Measurements from ENCODE around the gene ZC3H12D. TPM values are rescaled to one million over a fixed set of nuclear protein-coding genes. Genes with fewer than 3 reads are reported as not detected.

Gene ZC3H12D
- total and polyA plus RNA-seq, 2 of the 13 experiments (the other 11 are each of a cell fraction or from before 2014, with no cell fraction given): 1.2 to 2.7 TPM

GRCh38 chr6:149400050-149400449 is 84.8 kb downstream of the ZC3H12D start, which contains the start of gene SUMO4 (continued):
- TF ChIP-seq GRHL1 (CRISPR knock-in tag; conservative IDR thresholded peaks at IDR 0.05) (no peak), ZNF782 (CRISPR knock-in tag; IDR thresholded peaks at IDR 0.05; ENCODE audit: borderline replicate concordance) (no peak), YEATS2 (CRISPR knock-in tag; IDR thresholded peaks at IDR 0.05; ENCODE audit: borderline replicate concordance) (no peak), PCBP2 (optimal IDR thresholded peaks at IDR 0.05; ENCODE audit: low read depth, low read length, poor library complexity, severe bottlenecking) (no peak)

GRCh38 chr6:149397384-149397783 is 87.4 kb downstream of the ZC3H12D start:
- H3K4me3 ChIP-seq (replicated peaks in 1 of 3; ENCODE audit: insufficient read depth in 1 of 3, low read depth in 2 of 3, low read length in 3 of 3): no peak overlapping the region
- CTCF ChIA-PET (ENCODE audit: low intra/inter-chr PET ratio, low total read pairs): no interaction called here
- no peak overlapping the region for H3K9ac ChIP-seq (ENCODE audit: insufficient read depth, low read depth, low read length)
- intact Hi-C loops (cut with micrococcal nuclease; ENCODE audit: unreplicated experiment): no loop called here
- in situ Hi-C loops (cut with HindIII; ENCODE audit: extremely low pct_ligation_motif_present, low pct_unique_long_range_greater_than_20kb): no loop called here
- no peak for DNase-seq (ENCODE audit: low spot score)
- no peak for TF ChIP-seq BATF2 (CRISPR knock-in tag; IDR thresholded peaks at IDR 0.05)
- no peak for TF ChIP-seq ZNF121 (CRISPR knock-in tag; IDR thresholded peaks at IDR 0.05)
- TF ChIP-seq ZNF776 (CRISPR knock-in tag; IDR thresholded peaks at IDR 0.05): no peak
- no peak for TF ChIP-seq GFI1 (CRISPR knock-in tag; IDR thresholded peaks at IDR 0.05; ENCODE audit: borderline replicate concordance)
- TF ChIP-seq SP140L (CRISPR knock-in tag; IDR thresholded peaks at IDR 0.05; ENCODE audit: borderline replicate concordance): no peak
- TF ChIP-seq GATAD1 (CRISPR knock-in tag; IDR thresholded peaks at IDR 0.05): no peak
- no peak for TF ChIP-seq POGZ (CRISPR knock-in tag; IDR thresholded peaks at IDR 0.05)
- TF ChIP-seq SAP130 (CRISPR knock-in tag; IDR thresholded peaks at IDR 0.05; ENCODE audit: low read depth): no peak
- TF ChIP-seq BRF2 (CRISPR knock-in tag; IDR thresholded peaks at IDR 0.05): no peak
- no peak for TF ChIP-seq ZNF589 (CRISPR knock-in tag; conservative IDR thresholded peaks at IDR 0.05)
- TF ChIP-seq SALL1 (CRISPR knock-in tag; IDR thresholded peaks at IDR 0.05): no peak
- no peak overlapping the region for H2AFZ ChIP-seq (ENCODE audit: low read length)
- H3K4me2 ChIP-seq (ENCODE audit: low read depth, low read length): no peak overlapping the region
- POLR2A ChIA-PET: no interaction called here
- H3K27ac ChIP-seq (ENCODE audit: extremely low read length, insufficient read depth, low read length): no peak overlapping the region
- H3K4me1 ChIP-seq (ENCODE audit: insufficient read depth, low read length): peaks cover 4% of the 10 kb centered on the region; the same call in 1 of the 2 replicates
- no peaks in the 10 kb centered on the region for H3K79me2 ChIP-seq (ENCODE audit: insufficient read depth, low read length)
- WGBS (ENCODE audit: low lambda C conversion rate): 98% methylated on average over 6 of the region's 6 CpGs
- no peaks in the 10 kb centered on the region; the same call in 1 of the 2 replicates for H4K20me1 ChIP-seq (ENCODE audit: insufficient read depth, low read length)
- H3K27me3 ChIP-seq (ENCODE audit: control insufficient read depth in 1 of 2, insufficient read depth in 2 of 2, low read length in 2 of 2): no peaks in the 10 kb centered on the region
- no peak for ATAC-seq
- no TSS peak for BruUV-seq (replicated peaks)
- no peaks in the 10 kb centered on the region for H3K9me3 ChIP-seq (ENCODE audit: low read length)
- FAIRE-seq: no peak
- peaks cover 12 to 22% of the 10 kb centered on the region in 2 experiments for H3K36me3 ChIP-seq (replicated peaks in 1 of 2; ENCODE audit: control insufficient read depth in 1 of 2, insufficient read depth in 2 of 2, low read length in 2 of 2)

Measured in HepG2 (cell line).